Gastrocnemius medialis (tissue), 4 donors: ENCODE results near the gene RGPD6.
"Not testable (repeated sequence)": the region's sequence is repeated elsewhere in the genome, so short reads cannot be mapped to it uniquely, and the experiment has no call there.

Source experiments
- POLR2A ChIP-seq, 2 donors: fragments of 450-650 bp; IDR thresholded peaks; one replicate each; pipeline ENCODE4 v1.6.1; 2017; ENCODE audit warnings: antibody characterized with exemption in 2 of 2, mild to moderate bottlenecking in 2 of 2, moderate library complexity in 2 of 2
- TF ChIP-seq, protein P1 (sequence below), 5 experiments: fragments of 450-650 bp in 3 of 5; fragments of 200-600 bp in 2 of 5; sonication (generic) in 2 of 5; IDR thresholded peaks in 4 of 5; conservative IDR thresholded peaks in 1 of 5; 1 replicate in 4 of 5; 2 replicates in 1 of 5; pipeline ENCODE4 v1.5.1; 2016 to 2019; ENCODE audit warnings: antibody characterized with exemption in 5 of 5, mild to moderate bottlenecking in 3 of 5, moderate library complexity in 3 of 5

DNA sequence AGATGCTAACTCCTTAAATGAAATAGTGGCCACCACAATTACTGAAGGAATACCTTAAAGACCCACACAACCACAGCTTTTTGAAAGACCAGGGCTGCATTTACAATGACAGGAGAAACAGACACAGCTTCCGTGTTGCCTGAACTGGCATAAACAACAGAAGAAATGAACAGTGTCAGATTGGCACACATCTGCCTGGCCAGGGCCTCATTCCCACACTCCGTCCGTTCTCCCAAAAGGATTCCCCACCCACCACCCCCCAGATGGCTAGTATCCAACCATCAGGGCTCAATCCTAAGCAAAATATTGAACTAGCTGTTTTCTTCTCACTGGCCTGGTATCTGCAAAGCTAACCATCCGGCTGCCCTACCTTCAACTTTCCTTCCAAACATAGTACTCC, 96.9 kb downstream of the RGPD6 start:
- not testable (repeated sequence) for TF ChIP-seq POLR2A (IDR thresholded peaks at IDR 0.05)
- TF ChIP-seq, protein P1, sequence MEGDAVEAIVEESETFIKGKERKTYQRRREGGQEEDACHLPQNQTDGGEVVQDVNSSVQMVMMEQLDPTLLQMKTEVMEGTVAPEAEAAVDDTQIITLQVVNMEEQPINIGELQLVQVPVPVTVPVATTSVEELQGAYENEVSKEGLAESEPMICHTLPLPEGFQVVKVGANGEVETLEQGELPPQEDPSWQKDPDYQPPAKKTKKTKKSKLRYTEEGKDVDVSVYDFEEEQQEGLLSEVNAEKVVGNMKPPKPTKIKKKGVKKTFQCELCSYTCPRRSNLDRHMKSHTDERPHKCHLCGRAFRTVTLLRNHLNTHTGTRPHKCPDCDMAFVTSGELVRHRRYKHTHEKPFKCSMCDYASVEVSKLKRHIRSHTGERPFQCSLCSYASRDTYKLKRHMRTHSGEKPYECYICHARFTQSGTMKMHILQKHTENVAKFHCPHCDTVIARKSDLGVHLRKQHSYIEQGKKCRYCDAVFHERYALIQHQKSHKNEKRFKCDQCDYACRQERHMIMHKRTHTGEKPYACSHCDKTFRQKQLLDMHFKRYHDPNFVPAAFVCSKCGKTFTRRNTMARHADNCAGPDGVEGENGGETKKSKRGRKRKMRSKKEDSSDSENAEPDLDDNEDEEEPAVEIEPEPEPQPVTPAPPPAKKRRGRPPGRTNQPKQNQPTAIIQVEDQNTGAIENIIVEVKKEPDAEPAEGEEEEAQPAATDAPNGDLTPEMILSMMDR (IDR thresholded peaks at IDR 0.05 in 4 of 5, conservative IDR thresholded peaks at IDR 0.05 in 1 of 5) = not testable (repeated sequence)
